Kidney (tissue), 14 donors: Measurements from ENCODE around the gene TMEM109. TPM values are rescaled to one million over a fixed set of nuclear protein-coding genes. Genes with fewer than 3 reads are reported as not detected.

Source experiments
- DNase-seq, 5 donors: peaks; one replicate each; pipeline ENCODE4 v3.0.0-alpha.2; 2013 to 2020
- FAIRE-seq: peaks from 2 replicates; lab custom pipeline; 2012; peaks lifted over from hg19 to GRCh38; lab: Jason Lieb, UNC
- H3K27ac ChIP-seq, 2 donors: one replicate each; pipeline ENCODE4 v1.7.0; 2013; ENCODE audit warnings: low read depth in 2 of 2, low read length in 2 of 2, inconsistent platforms in 1 of 2
- H3K27me3 ChIP-seq: one replicate; pipeline ENCODE4 v1.7.1; 2013; ENCODE audit warnings: low read length, inconsistent platforms; ENCODE audit not compliant: control insufficient read depth, insufficient read depth
- H3K36me3 ChIP-seq, 3 donors: one replicate each; pipeline versions ENCODE4 v1.7.0 to v1.7.1; 2013; ENCODE audit warnings: low read length in 3 of 3, control low read depth in 1 of 3, inconsistent platforms in 1 of 3; ENCODE audit not compliant: insufficient read depth in 3 of 3, control insufficient read depth in 2 of 3
- H3K4me1 ChIP-seq, 3 donors: one replicate each; pipeline versions ENCODE4 v1.7.0 to v1.7.1; 2013; ENCODE audit warnings: low read length in 3 of 3, inconsistent platforms in 1 of 3, low read depth in 1 of 3; ENCODE audit not compliant: control insufficient read depth in 2 of 3, insufficient read depth in 2 of 3
- H3K4me3 ChIP-seq, 3 donors: one replicate each; pipeline versions ENCODE4 v1.7.0 to v1.8.1; 2013; ENCODE audit warnings: low read length in 3 of 3, control low read depth in 1 of 3, inconsistent platforms in 1 of 3
- H3K9ac ChIP-seq, 3 donors: one replicate each; pipeline versions ENCODE4 v1.7.0 to v1.7.1; 2013; ENCODE audit warnings: low read length in 3 of 3, control low read depth in 1 of 3, inconsistent platforms in 1 of 3
- H3K9me3 ChIP-seq, 3 donors: one replicate each; pipeline versions ENCODE4 v1.7.0 to v1.7.1; 2013; ENCODE audit warnings: low read length in 3 of 3, control low read depth in 1 of 3, inconsistent platforms in 1 of 3; ENCODE audit not compliant: control insufficient read depth in 2 of 3, insufficient read depth in 1 of 3
- intact Hi-C: fragments of 100-400 bp; cut with DNase I; formaldehyde crosslinking; loops from one replicate; pipeline ENCODE4 v1.11.1; 2022
- polyA plus RNA-seq: library from polyadenylated mRNA; stranded (reverse); fragments of 350-450 nt; fragmentation: Illumina TruSeq; extraction: RNeasy Lipid Tissue Mini Kit (QIAGEN cat#74804); gene quantifications from one replicate; pipeline ENCODE4 v1.2.3, GENCODE V29; 2014; ENCODE audit warnings: low read depth, low replicate concordance; ENCODE audit not compliant: insufficient read depth
- total RNA-seq: library from RNA; stranded (reverse); fragmentation: NEBNext Ultra II Directional; extraction: Animal tissue kit (Norgen Biotek cat#: 25700); gene quantifications from one replicate; pipeline ENCODE4 v1.2.1, GENCODE V29; 2021
- TF ChIP-seq, protein P1 (sequence below): IDR thresholded peaks from 3 replicates; pipeline ENCODE4 v1.5.1; 2012; ENCODE audit warnings: mild to moderate bottlenecking, moderate library complexity, borderline replicate concordance; ENCODE audit not compliant: insufficient read depth; ENCODE audit errors: extremely low read depth
- donor health status: control.
- donor health status: control.
- donor health status: control.
- donor health status: control.
- donor health status: control.
- donor health status: DM: yes; HTN: yes; CAD: no.
- donor health status: Normal renal cell carcinoma (clear cell type).

TMEM109 gene
- total and polyA plus RNA-seq, 2 donors from 2014 or later, result 130 to 139 TPM

- Histone ChIP-seq H3K4me1 (peaks cover under 1 to 5% (median 1%) of the 10 kb centered on the region in 3 donors), H3K36me3 (peaks cover 30 to 65% (median 56%) of the 10 kb centered on the region in 3 donors), H3K27me3 (no peaks in the 10 kb centered on the region), H3K9ac (no peak overlapping the region), H3K4me3 (no peak overlapping the region), H3K27ac (no peak overlapping the region), H3K9me3 (no peaks in the 10 kb centered on the region)
- no peak for FAIRE-seq
- TF ChIP-seq, protein P1, sequence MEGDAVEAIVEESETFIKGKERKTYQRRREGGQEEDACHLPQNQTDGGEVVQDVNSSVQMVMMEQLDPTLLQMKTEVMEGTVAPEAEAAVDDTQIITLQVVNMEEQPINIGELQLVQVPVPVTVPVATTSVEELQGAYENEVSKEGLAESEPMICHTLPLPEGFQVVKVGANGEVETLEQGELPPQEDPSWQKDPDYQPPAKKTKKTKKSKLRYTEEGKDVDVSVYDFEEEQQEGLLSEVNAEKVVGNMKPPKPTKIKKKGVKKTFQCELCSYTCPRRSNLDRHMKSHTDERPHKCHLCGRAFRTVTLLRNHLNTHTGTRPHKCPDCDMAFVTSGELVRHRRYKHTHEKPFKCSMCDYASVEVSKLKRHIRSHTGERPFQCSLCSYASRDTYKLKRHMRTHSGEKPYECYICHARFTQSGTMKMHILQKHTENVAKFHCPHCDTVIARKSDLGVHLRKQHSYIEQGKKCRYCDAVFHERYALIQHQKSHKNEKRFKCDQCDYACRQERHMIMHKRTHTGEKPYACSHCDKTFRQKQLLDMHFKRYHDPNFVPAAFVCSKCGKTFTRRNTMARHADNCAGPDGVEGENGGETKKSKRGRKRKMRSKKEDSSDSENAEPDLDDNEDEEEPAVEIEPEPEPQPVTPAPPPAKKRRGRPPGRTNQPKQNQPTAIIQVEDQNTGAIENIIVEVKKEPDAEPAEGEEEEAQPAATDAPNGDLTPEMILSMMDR, result no peak
- intact Hi-C loops, result loop anchor here (5.0 kb wide), 1 partner anchor 68 kb away; no protein-coding TSS in a partner anchor
- no peak for DNase-seq
Measured at GRCh38 chr11:60899977-60900376, 14.0 kb upstream of the TMEM109 start.

DNA sequence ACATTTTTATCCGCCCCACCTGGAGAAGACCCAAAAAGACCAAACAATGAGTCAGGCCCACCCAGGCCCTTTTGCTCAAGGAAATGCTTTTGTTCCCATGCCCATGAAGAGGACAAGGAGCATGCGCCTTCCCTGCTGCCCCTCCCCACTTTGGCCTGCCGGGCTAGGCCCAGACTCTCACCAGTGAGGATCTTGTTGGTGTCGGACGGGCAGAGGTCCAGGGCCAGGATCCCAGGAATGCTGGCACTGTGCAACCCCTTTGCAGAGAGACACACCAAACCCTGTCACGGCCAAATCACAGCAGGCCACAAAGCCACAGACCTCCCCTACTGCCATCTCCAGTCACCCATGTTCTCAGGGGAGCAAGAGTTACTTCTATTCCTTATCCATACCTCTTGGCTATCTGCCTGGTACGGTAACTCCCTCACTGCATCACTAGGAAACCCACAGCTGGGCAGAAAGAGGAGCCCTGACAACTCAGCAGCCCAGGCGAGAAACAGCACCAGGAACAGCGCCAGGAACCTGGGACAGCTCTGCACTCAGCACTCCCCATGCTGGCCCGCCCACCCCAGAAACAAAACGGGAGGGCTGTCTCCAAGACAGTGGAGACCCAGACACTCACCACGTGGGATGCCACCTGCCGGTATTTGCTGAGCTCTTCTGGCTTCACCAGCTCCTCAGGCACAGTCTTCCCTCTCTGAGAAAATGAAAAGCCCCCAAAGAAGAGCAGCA, 13.1 kb upstream of the TMEM109 start:
- DNase-seq (peak in 1 of 5 donors; percentile 20), FAIRE-seq (no peak)

GRCh38 chr11:60902625-60903024, 11.3 kb upstream of the TMEM109 start:
- intact Hi-C loops, result no loop called here
- DNase-seq (no peak), FAIRE-seq (no peak)
- Histone ChIP-seq H3K4me3 (no peak overlapping the region), H3K27me3 (no peaks in the 10 kb centered on the region), H3K9ac (no peak overlapping the region), H3K27ac (no peak overlapping the region), H3K4me1 (peaks cover 9 to 12% (median 12%) of the 10 kb centered on the region in 3 donors), H3K9me3 (no peaks in the 10 kb centered on the region), H3K36me3 (peaks cover 17 to 48% (median 42%) of the 10 kb centered on the region in 3 donors)
- TF ChIP-seq, protein P1, result no peak

More for the DNA sequence above, 13.1 kb upstream of the TMEM109 start:
- Histone ChIP-seq H3K36me3 (peaks cover 28 to 62% (median 52%) of the 10 kb centered on the region in 3 donors), H3K9ac (no peak overlapping the region), H3K4me3 (no peak overlapping the region), H3K9me3 (no peaks in the 10 kb centered on the region), H3K27me3 (no peaks in the 10 kb centered on the region), H3K27ac (no peak overlapping the region), H3K4me1 (peaks cover 7 to 12% (median 9%) of the 10 kb centered on the region in 3 donors)
- intact Hi-C loops, result no loop called here
- TF ChIP-seq, protein P1, result no peak
